K562 (cell line): Measurements from ENCODE around the gene ZYG11A. TPM values are rescaled to one million over a fixed set of nuclear protein-coding genes. Genes with fewer than 3 reads are reported as not detected.

ENCODE experiments used
- HINFP ChIP-seq: fragments of 450-650 bp; conservative IDR thresholded peaks from 2 replicates; pipeline ENCODE4 v1.6.1; 2016; ENCODE audit warnings: missing genetic modification characterization, low read depth, mild to moderate bottlenecking, control low read depth, missing compliant biosample characterization
- MEF2D ChIP-seq: conservative IDR thresholded peaks from 2 replicates; pipeline ENCODE4 v1.6.1; 2016; ENCODE audit warnings: low read depth, missing genetic modification characterization, missing compliant biosample characterization
- PTTG1 ChIP-seq: fragments of 450-650 bp; IDR thresholded peaks from 2 replicates; pipeline ENCODE4 v1.6.1; 2016; ENCODE audit warnings: low read depth, mild to moderate bottlenecking, missing genetic modification characterization, missing compliant biosample characterization
- RHOXF2B ChIP-seq: fragments of 250-450 bp; sonication (Bioruptor Pico); conservative IDR thresholded peaks from 2 replicates; pipeline ENCODE4 v1.5.1; 2021
- TAF9B ChIP-seq: fragments of 450-650 bp; IDR thresholded peaks from 2 replicates; pipeline ENCODE4 v1.6.1; 2018; ENCODE audit warnings: mild to moderate bottlenecking; ENCODE audit not compliant: partially characterized antibody
- YY1 ChIP-seq, 3 experiments: IDR thresholded peaks; 2 replicates each; pipeline ENCODE4 v1.6.1; 2011; ENCODE audit warnings: low read length in 2 of 3, mild to moderate bottlenecking in 2 of 3, moderate library complexity in 2 of 3, borderline replicate concordance in 1 of 3, control low read depth in 1 of 3, low read depth in 1 of 3; ENCODE audit not compliant: insufficient read depth in 3 of 3, insufficient replicate concordance in 2 of 3, control insufficient read depth in 1 of 3, insufficient read length in 1 of 3; ENCODE audit errors: extremely low read depth in 1 of 3
- polyA plus RNA-seq, 8 experiments: library from polyadenylated mRNA; depleted of rRNA in 4 of 8; stranded (reverse) in 5 of 8; unstranded in 3 of 8; fragments of >200 nt; fragmentation: Nextera tagmentation in 2 of 8; fragmentation: Illumina TruSeq in 1 of 8; extraction: Ambion mirVana in 2 of 8; extraction: Trizol in 1 of 8; gene quantifications; 2 replicates each; pipeline versions ENCODE4 v1.2.1 to v1.2.3, GENCODE V29; 2011 to 2014; ENCODE audit warnings: inconsistent platforms in 1 of 8, missing spikeins in 1 of 8
- total RNA-seq, 7 experiments: library from RNA; depleted of rRNA in 6 of 7; stranded (reverse); fragments of >200 nt in 6 of 7; fragmentation: Illumina TruSeq in 2 of 7; extraction: Trizol in 2 of 7; gene quantifications; 2 replicates each; pipeline versions ENCODE4 v1.2.1 to v1.2.3, GENCODE V29; 2011 to 2021; ENCODE audit warnings: low replicate concordance in 1 of 7
- TF ChIP-seq, protein P1 (sequence below): fragments of 450-650 bp; IDR thresholded peaks from 2 replicates; pipeline ENCODE4 v1.6.1; 2016; ENCODE audit warnings: low read depth

ZYG11A gene
- total and polyA plus RNA-seq, 9 of the 15 experiments (the other 6 are each of a cell fraction or from before 2014, with no cell fraction given), result 4.5 to 21.9 (median 14.0) TPM

- TF ChIP-seq YY1 (IDR thresholded peaks at IDR 0.05; ENCODE audit: borderline replicate concordance in 1 of 3, control insufficient read depth in 1 of 3, extremely low read depth in 1 of 3, insufficient read depth in 3 of 3, insufficient read length in 1 of 3, insufficient replicate concordance in 2 of 3, low read depth in 1 of 3, low read length in 2 of 3) (no peak), RHOXF2B (CRISPR knock-in tag) (no peak), TAF9B (no peak), MEF2D (no peak), HINFP (no peak), PTTG1 (tag) (no peak)
- TF ChIP-seq, protein P1, sequence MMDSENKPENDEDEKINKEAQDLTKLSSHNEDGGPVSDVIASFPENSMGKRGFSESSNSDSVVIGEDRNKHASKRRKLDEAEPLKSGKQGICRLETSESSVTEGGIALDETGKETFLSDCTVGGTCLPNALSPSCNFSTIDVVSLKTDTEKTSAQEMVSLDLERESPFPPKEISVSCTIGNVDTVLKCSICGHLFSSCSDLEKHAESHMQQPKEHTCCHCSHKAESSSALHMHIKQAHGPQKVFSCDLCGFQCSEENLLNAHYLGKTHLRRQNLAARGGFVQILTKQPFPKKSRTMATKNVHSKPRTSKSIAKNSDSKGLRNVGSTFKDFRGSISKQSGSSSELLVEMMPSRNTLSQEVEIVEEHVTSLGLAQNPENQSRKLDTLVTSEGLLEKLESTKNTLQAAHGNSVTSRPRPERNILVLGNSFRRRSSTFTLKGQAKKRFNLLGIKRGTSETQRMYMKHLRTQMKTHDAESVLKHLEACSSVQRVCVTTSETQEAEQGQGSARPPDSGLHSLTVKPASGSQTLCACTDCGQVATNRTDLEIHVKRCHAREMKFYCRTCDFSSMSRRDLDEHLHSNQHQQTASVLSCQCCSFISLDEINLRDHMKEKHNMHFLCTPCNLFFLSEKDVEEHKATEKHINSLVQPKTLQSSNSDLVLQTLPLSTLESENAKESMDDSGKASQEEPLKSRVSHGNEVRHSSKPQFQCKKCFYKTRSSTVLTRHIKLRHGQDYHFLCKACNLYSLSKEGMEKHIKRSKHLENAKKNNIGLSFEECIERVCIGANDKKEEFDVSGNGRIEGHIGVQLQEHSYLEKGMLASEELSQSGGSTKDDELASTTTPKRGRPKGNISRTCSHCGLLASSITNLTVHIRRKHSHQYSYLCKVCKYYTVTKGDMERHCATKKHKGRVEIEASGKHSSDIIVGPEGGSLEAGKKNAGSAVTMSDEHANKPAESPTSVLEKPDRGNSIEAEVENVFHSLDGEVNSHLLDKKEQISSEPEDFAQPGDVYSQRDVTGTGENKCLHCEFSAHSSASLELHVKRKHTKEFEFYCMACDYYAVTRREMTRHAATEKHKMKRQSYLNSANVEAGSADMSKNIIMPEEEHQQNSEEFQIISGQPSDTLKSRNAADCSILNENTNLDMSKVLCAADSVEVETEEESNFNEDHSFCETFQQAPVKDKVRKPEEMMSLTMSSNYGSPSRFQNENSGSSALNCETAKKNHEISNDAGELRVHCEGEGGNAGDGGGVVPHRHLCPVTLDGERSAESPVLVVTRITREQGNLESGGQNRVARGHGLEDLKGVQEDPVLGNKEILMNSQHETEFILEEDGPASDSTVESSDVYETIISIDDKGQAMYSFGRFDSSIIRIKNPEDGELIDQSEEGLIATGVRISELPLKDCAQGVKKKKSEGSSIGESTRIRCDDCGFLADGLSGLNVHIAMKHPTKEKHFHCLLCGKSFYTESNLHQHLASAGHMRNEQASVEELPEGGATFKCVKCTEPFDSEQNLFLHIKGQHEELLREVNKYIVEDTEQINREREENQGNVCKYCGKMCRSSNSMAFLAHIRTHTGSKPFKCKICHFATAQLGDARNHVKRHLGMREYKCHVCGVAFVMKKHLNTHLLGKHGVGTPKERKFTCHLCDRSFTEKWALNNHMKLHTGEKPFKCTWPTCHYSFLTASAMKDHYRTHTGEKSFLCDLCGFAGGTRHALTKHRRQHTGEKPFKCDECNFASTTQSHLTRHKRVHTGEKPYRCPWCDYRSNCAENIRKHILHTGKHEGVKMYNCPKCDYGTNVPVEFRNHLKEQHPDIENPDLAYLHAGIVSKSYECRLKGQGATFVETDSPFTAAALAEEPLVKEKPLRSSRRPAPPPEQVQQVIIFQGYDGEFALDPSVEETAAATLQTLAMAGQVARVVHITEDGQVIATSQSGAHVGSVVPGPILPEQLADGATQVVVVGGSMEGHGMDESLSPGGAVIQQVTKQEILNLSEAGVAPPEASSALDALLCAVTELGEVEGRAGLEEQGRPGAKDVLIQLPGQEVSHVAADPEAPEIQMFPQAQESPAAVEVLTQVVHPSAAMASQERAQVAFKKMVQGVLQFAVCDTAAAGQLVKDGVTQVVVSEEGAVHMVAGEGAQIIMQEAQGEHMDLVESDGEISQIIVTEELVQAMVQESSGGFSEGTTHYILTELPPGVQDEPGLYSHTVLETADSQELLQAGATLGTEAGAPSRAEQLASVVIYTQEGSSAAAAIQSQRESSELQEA, result no peak
These were observed 69.0 kb downstream of the ZYG11A start (continued) for GRCh38 chr1:52911541-52911940.
